ENCODE data around the gene KCNN2. TPM values are rescaled to one million over a fixed set of nuclear protein-coding genes. Genes with fewer than 3 reads are reported as not detected.

The KCNN2 gene
- total and polyA plus RNA-seq, 2 of the 4 experiments (the other 2 are of a cell fraction): 2.2 to 8.8 TPM

DNA sequence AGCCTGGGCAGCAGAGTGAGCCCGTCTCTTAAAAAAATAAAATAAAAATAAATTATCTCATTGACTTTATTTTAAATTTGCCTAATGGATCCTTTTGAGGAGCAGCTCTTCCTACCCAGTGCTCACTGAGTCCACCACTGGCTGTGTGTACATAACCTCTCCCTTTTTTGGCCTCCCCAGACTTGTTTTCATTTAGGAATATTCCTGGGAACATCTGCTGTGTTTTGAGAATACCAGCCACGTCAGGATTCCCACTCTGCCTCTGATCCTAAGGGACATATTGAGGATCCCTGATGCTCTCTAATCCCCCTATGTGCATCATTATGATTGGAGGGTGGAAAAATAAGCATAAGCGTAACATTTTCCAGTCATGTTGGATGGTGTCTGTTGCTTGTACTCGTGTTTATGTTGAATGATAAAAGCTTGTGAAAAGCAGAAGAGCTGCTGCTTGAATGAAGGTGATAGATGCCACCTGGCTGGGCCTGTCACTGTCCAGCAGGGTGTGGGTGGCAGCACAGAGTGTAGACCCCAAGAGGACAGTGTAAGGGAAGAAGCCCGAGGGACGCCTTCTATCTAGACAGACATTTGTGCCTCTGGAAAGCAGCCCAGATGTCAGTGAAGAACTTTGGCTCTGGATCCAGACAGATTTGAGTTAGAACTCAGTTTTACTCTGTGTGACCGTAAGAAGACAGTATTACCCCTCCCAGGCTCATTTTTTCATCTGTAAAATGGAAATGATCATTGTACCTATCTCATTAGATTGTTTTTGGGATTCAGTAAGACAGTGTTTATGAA, 15.4 kb downstream of the KCNN2 start:
- Histone ChIP-seq H4K8ac (ENCODE audit: low read depth in 2 of 2, low read length in 2 of 2) (no peak overlapping the region), H3K4me1 (ENCODE audit: control insufficient read depth, insufficient read depth, low read length) (no peaks in the 10 kb centered on the region), H2BK15ac (ENCODE audit: low read depth, low read length) (no peak overlapping the region), H3K23ac (ENCODE audit: low read depth, low read length) (no peak overlapping the region), H3K18ac (ENCODE audit: low read depth, low read length) (no peak overlapping the region), H2AK5ac (ENCODE audit: low read depth, low read length) (no peak overlapping the region), H3K4me3 (ENCODE audit: insufficient read depth, low read depth, low read length) (no peak overlapping the region), H3K56ac (ENCODE audit: extremely low read depth, insufficient read depth, low read length) (no peak overlapping the region), H3K9me3 (ENCODE audit: control insufficient read depth, insufficient read depth, low read length) (no peaks in the 10 kb centered on the region), H4K5ac (ENCODE audit: low read depth, low read length) (no peak overlapping the region), H4K20me1 (ENCODE audit: insufficient read depth, low read length) (no peaks in the 10 kb centered on the region), H2BK120ac (ENCODE audit: low read depth, low read length) (no peak overlapping the region), H2BK5ac (ENCODE audit: low read depth, low read length, poor library complexity, severe bottlenecking) (no peak overlapping the region), H3K27ac (ENCODE audit: insufficient read depth, low read length) (no peak overlapping the region), H3K79me1 (ENCODE audit: low read depth in 1 of 2, low read length in 2 of 2) (no peaks in the 10 kb centered on the region), H2BK20ac (ENCODE audit: low read depth, low read length) (no peak overlapping the region), H3K36me3 (ENCODE audit: control insufficient read depth, insufficient read depth, low read length) (no peaks in the 10 kb centered on the region), H3K9me1 (ENCODE audit: insufficient read depth, low read length) (no peaks in the 10 kb centered on the region), H3K4ac (ENCODE audit: low read depth, low read length) (no peak overlapping the region), H3K27me3 (ENCODE audit: control insufficient read depth, insufficient read depth, low read length) (no peaks in the 10 kb centered on the region), H3K14ac (replicated peaks; ENCODE audit: low read depth, low read length) (no peak overlapping the region), H2AFZ (replicated peaks; ENCODE audit: low read length, poor library complexity) (peak overlapping the region; percentile 61), H2AK9ac (replicated peaks; ENCODE audit: low read depth, low read length, poor library complexity) (peak overlapping the region; percentile 37), H3K4me2 (ENCODE audit: low read depth, low read length) (no peak overlapping the region), H3K9ac (ENCODE audit: low read depth, low read length) (no peak overlapping the region), H4K91ac (ENCODE audit: insufficient read depth, low read depth, low read length) (no peak overlapping the region)
- WGBS, 2 experiments (ENCODE audit: extremely low coverage in 2 of 2, insufficient read length in 1 of 2): 7% methylated on average over 3 of the region's 7 CpGs; no CpG with 5 or more reads in 1 of the 2 experiments
- no TSS peak for BruUV-seq (replicated peaks)
- intact Hi-C loops (cut with micrococcal nuclease): no loop called here
- CTCF ChIA-PET: no interaction called here
- in situ Hi-C loops (cut with MboI; ENCODE audit: low sequenced_read_pairs): no loop called here
- ATAC-seq (ENCODE audit: low read depth) (no peak), DNase-seq (no peak)
- TF ChIP-seq, protein P1, sequence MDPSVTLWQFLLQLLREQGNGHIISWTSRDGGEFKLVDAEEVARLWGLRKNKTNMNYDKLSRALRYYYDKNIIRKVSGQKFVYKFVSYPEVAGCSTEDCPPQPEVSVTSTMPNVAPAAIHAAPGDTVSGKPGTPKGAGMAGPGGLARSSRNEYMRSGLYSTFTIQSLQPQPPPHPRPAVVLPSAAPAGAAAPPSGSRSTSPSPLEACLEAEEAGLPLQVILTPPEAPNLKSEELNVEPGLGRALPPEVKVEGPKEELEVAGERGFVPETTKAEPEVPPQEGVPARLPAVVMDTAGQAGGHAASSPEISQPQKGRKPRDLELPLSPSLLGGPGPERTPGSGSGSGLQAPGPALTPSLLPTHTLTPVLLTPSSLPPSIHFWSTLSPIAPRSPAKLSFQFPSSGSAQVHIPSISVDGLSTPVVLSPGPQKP (IDR thresholded peaks at IDR 0.05; ENCODE audit: borderline replicate concordance, low read depth, low read length): no peak
- no peak for TF ChIP-seq MAFK (IDR thresholded peaks at IDR 0.05; ENCODE audit: low read depth, low read length)
- TF ChIP-seq MAZ (IDR thresholded peaks at IDR 0.05; ENCODE audit: borderline replicate concordance, low read depth, low read length): no peak
- TF ChIP-seq BHLHE40 (IDR thresholded peaks at IDR 0.05; ENCODE audit: low read depth, low read length): no peak
- no peak for TF ChIP-seq MXI1 (IDR thresholded peaks at IDR 0.05; ENCODE audit: borderline replicate concordance, low read depth, low read length)
- TF ChIP-seq, protein P2, sequence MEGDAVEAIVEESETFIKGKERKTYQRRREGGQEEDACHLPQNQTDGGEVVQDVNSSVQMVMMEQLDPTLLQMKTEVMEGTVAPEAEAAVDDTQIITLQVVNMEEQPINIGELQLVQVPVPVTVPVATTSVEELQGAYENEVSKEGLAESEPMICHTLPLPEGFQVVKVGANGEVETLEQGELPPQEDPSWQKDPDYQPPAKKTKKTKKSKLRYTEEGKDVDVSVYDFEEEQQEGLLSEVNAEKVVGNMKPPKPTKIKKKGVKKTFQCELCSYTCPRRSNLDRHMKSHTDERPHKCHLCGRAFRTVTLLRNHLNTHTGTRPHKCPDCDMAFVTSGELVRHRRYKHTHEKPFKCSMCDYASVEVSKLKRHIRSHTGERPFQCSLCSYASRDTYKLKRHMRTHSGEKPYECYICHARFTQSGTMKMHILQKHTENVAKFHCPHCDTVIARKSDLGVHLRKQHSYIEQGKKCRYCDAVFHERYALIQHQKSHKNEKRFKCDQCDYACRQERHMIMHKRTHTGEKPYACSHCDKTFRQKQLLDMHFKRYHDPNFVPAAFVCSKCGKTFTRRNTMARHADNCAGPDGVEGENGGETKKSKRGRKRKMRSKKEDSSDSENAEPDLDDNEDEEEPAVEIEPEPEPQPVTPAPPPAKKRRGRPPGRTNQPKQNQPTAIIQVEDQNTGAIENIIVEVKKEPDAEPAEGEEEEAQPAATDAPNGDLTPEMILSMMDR (conservative IDR thresholded peaks at IDR 0.05; ENCODE audit: low read depth, low read length): no peak
- TF ChIP-seq NFE2L2 (IDR thresholded peaks at IDR 0.05; ENCODE audit: low read depth, low read length): no peak
- no peak for TF ChIP-seq RFX5 (IDR thresholded peaks at IDR 0.05; ENCODE audit: low read depth, low read length)
- no peak for TF ChIP-seq SMC3 (IDR thresholded peaks at IDR 0.05; ENCODE audit: low read depth, low read length)
- TF ChIP-seq CEBPB (IDR thresholded peaks at IDR 0.05; ENCODE audit: low read depth, low read length): no peak
- no peak for TF ChIP-seq POLR2A (IDR thresholded peaks at IDR 0.05; ENCODE audit: low read depth, low read length)
- no peak for TF ChIP-seq FOS (IDR thresholded peaks at IDR 0.05; ENCODE audit: low read depth, low read length)
- TF ChIP-seq, protein P3, sequence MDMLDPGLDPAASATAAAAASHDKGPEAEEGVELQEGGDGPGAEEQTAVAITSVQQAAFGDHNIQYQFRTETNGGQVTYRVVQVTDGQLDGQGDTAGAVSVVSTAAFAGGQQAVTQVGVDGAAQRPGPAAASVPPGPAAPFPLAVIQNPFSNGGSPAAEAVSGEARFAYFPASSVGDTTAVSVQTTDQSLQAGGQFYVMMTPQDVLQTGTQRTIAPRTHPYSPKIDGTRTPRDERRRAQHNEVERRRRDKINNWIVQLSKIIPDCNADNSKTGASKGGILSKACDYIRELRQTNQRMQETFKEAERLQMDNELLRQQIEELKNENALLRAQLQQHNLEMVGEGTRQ (IDR thresholded peaks at IDR 0.05; ENCODE audit: low read depth, low read length): no peak
- no peak for TF ChIP-seq CHD1 (IDR thresholded peaks at IDR 0.05; ENCODE audit: low read depth, low read length)
- no peak for TF ChIP-seq RAD21 (IDR thresholded peaks at IDR 0.05; ENCODE audit: low read length)
- no peak for TF ChIP-seq RCOR1 (IDR thresholded peaks at IDR 0.05; ENCODE audit: insufficient replicate concordance, low read length)
- dilution Hi-C loops (cut with HindIII; ENCODE audit: low sequenced_read_pairs, unreplicated experiment): no loop called here
- POLR2A ChIA-PET (ENCODE audit: unreplicated experiment): no interaction called here

All from IMR-90 (cell line).